ENCODE results near the gene BAHCC1. TPM values are rescaled to one million over a fixed set of nuclear protein-coding genes. Genes with fewer than 3 reads are reported as not detected.

Gene BAHCC1
- total and polyA plus RNA-seq, 3 experiments from 2014 or later: not detected

DNA sequence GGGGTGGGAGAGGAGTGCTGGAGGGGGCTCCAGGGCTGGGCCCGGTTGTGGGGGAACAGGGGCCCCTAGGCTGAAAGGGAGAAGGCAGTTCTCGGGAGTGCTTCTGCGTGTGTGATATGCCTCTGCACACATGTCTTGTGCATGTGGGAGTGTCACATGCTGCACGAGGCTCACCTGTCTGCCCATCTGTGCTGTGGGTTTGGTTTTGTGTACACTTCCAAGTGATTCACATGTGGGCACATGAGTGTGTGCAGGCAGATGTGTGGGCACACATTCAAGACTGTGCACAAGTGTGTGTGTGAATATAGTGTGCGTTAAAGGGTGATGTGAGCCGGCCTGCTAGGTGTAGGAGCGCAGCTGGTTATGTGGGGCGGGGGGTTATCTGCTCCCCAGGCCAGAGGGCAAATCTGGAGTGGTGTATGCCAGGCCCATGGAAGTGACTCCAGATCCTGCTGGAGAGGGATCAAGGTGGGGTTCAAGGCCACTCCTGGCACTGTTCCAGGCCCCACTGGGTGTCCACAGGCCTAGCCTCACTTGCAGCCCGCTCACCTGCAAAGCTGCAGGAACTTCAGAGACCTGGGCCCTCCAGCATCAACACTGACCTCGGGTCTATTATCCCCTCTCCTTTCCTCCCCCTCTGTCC lies 3.8 kb upstream of the BAHCC1 start:
- no peak for DNase-seq
- Mint-ChIP-seq H3K4me3 (peak overlapping the region in 1 of 7 donors; percentile 81), H3K27me3 (peaks cover 53 to 68% of the 10 kb centered on the region in 2 donors), H3K9me3 (peaks cover 0 to 6% (median 2%) of the 10 kb centered on the region in 5 donors), H3K36me3 (no peaks in the 10 kb centered on the region), H3K27ac (peak overlapping the region in 1 of 8 donors; percentile 82), H3K4me1 (peaks cover 12 to 18% (median 16%) of the 10 kb centered on the region in 3 donors)
- CTCF ChIA-PET: no interaction called here
- H3K4me3 ChIP-seq (ENCODE audit: low read length): no peak overlapping the region
- peaks cover 23% of the 10 kb centered on the region for H3K4me1 ChIP-seq (ENCODE audit: insufficient read depth, low read length)
- no peaks in the 10 kb centered on the region for H3K9me3 ChIP-seq (ENCODE audit: low read length)
- no peak overlapping the region for H3K27ac ChIP-seq (ENCODE audit: low read depth, low read length)
- no peaks in the 10 kb centered on the region for H3K36me3 ChIP-seq (ENCODE audit: insufficient read depth, low read length)
- POLR2A ChIA-PET: no interaction called here
- peaks cover 63% of the 10 kb centered on the region for H3K27me3 ChIP-seq (ENCODE audit: insufficient read depth, low read length, poor library complexity, severe bottlenecking)

DNA sequence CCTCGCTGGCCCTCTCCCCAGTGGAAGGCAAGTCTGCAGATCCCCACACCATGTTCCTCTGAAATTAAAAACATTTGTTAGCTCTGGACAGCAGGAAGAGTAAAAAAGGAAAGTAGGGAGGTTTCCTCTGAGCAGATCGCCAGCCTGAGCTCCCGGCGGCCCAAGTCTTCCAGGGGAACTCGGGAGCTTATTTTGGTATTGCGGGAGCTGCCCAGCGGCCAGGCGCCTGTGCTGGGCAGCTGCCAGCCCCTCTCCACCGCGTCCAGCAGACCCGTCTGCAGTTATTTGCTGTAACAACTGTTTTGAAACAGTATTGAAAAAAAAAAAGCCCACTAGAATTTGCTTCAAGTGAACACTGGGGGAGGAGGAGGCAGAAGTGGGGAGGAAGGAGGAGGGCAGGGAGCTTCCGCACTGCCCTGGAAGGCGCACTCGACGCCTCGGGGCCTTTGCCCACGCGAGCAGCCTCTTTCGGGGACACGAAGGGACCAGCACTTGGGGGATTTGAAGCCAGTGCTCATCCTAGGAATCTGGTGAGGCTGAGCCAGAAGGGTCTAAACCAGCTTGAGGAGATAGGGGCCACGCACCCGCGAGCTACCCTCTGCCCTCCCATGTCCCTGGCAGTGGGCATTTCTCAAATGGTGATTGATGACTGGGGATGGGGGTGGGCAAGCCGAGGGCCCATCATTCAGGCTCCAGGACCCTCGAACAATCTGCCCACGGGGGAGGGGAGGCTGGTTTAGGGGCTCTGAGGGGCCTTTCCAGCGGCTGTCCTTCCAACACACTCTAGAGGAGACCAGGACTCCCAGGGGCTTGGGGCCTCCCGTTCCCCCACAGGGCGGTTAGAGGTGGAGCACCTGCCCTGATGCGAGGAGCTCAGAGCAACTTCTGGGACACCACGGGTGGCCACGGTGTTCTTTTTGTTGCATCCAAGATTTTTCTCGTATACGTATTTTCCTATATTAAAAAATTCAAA lies 3.0 kb upstream of the BAHCC1 start:
- H3K36me3 Mint-ChIP-seq: no peaks in the 10 kb centered on the region
- peaks cover 56 to 68% of the 10 kb centered on the region in 2 donors for H3K27me3 Mint-ChIP-seq
- CTCF ChIA-PET: no interaction called here
- peak overlapping the region in 1 of 8 donors; percentile 82 for H3K27ac Mint-ChIP-seq
- Histone ChIP-seq H3K4me1 (ENCODE audit: insufficient read depth, low read length) (peaks cover 32% of the 10 kb centered on the region), H3K9me3 (ENCODE audit: low read length) (no peaks in the 10 kb centered on the region), H3K36me3 (ENCODE audit: insufficient read depth, low read length) (no peaks in the 10 kb centered on the region), H3K27ac (ENCODE audit: low read depth, low read length) (peak overlapping the region; percentile 24), H3K27me3 (ENCODE audit: insufficient read depth, low read length, poor library complexity, severe bottlenecking) (peaks cover 69% of the 10 kb centered on the region), H3K4me3 (ENCODE audit: low read length) (no peak overlapping the region)
- peaks cover 0 to 6% (median 2%) of the 10 kb centered on the region in 5 donors for H3K9me3 Mint-ChIP-seq
- POLR2A ChIA-PET: no interaction called here
- DNase-seq: no peak
- H3K4me1 Mint-ChIP-seq: peaks cover 14 to 22% (median 16%) of the 10 kb centered on the region in 3 donors
- peak overlapping the region; percentile 24 to 81 (median 55) for H3K4me3 Mint-ChIP-seq

DNA sequence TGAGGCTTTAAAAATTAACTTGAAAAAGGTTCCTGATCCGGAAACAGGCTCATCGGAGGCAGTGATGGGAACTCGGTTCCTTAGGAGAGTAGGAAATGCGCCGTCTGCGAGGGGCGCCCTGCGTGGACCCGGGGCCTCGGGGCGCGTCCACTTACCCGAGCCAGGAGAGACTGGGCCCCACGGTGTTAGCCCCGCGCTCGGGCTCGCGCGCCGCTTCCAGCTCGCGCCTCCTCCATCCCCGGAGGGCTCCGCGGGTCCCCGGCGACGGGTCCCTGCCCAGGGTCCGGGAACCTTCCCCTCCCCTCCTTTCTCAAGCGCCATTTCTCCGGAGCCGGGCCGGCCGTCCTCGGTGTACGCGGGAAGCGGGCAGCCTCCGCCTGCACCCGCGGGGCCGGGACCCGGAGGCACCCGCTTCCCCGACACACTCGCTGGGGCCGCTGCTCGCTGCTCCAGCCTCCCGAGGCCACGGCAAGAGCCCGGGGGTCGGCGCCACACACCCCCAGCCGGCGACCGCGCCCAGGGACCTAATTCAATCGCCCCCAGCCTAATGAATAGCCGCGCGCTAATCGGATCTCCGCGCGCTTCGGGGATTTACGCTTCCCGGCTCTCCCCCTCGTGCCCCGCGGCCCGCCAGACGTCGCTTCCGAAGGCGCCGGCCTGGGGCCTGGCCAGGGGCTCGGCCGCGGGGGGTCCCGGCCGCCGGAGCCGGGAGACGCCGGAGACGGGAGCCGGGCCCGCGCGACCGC lies 2.2 kb upstream of the BAHCC1 start:
- Histone ChIP-seq H3K27ac (ENCODE audit: low read depth, low read length) (peak overlapping the region; percentile 24), H3K4me1 (ENCODE audit: insufficient read depth, low read length) (peaks cover 40% of the 10 kb centered on the region), H3K36me3 (ENCODE audit: insufficient read depth, low read length) (no peaks in the 10 kb centered on the region), H3K27me3 (ENCODE audit: insufficient read depth, low read length, poor library complexity, severe bottlenecking) (peaks cover 70% of the 10 kb centered on the region), H3K9me3 (ENCODE audit: low read length) (no peaks in the 10 kb centered on the region), H3K4me3 (ENCODE audit: low read length) (no peak overlapping the region)
- peak overlapping the region in 5 of 7 donors; percentile 24 to 79 (median 55) for H3K4me3 Mint-ChIP-seq
- ChIA-PET POLR2A (interaction anchor here (0.5 kb wide), 1 partner anchor 324 kb away, joined by 4 read pairs; no protein-coding TSS in a partner anchor), CTCF (no interaction called here)
- H3K27me3 Mint-ChIP-seq: peaks cover 59 to 67% of the 10 kb centered on the region in 2 donors
- H3K27ac Mint-ChIP-seq: peak overlapping the region in 1 of 8 donors; percentile 82
- H3K9me3 Mint-ChIP-seq: peaks cover 0 to 6% (median 2%) of the 10 kb centered on the region in 5 donors
- no peaks in the 10 kb centered on the region for H3K36me3 Mint-ChIP-seq
- H3K4me1 Mint-ChIP-seq: peaks cover 19 to 27% (median 21%) of the 10 kb centered on the region in 3 donors
- no peak for DNase-seq

DNA sequence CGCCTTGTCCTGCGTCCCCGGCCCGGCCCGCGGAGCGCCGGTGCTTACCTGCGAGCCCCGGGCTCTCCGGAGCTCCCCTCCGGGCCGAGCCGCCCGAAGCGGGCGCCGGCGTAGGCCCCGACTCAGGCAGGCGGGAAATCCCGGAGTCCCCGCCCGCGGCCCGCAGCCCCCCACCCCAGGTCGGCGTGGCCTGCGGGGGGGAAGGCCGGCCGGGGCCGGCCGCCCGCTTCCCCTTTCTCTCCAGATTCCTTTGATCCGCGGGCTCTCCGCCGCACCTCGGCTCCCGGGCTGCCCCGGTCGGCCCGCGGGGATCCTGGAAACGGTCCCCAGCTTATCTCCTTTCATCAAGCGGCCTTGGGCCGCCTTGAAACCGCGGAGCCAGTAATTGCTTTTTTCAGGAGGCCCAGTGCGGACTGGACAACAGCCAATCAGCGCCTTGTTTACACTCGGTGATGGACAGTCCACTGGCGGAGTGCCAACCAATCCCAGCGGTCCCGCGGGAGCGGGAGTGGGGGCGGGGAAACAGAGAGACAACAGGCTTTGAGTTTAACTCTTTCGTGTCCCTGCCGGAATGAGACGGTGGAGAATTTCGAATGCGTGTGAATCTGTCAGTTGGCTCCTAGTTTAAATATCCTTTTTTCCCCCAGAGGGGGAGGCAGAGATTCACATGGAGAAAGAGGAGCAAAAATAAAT lies 1.4 kb upstream of the BAHCC1 start:
- H3K4me1 Mint-ChIP-seq: peaks cover 22 to 31% (median 24%) of the 10 kb centered on the region in 3 donors
- POLR2A ChIA-PET: interaction anchor here (0.5 kb wide), 1 partner anchor 323 kb away, joined by 4 read pairs; no protein-coding TSS in a partner anchor
- peak overlapping the region in 2 of 8 donors; percentile 64 to 98 for H3K27ac Mint-ChIP-seq
- Histone ChIP-seq H3K27ac (ENCODE audit: low read depth, low read length) (peak overlapping the region; percentile 31), H3K27me3 (ENCODE audit: insufficient read depth, low read length, poor library complexity, severe bottlenecking) (peaks cover 70% of the 10 kb centered on the region), H3K36me3 (ENCODE audit: insufficient read depth, low read length) (no peaks in the 10 kb centered on the region), H3K9me3 (ENCODE audit: low read length) (no peaks in the 10 kb centered on the region), H3K4me1 (ENCODE audit: insufficient read depth, low read length) (peaks cover 48% of the 10 kb centered on the region), H3K4me3 (ENCODE audit: low read length) (peak overlapping the region; percentile 3)
- peaks cover 0 to 6% (median 2%) of the 10 kb centered on the region in 5 donors for H3K9me3 Mint-ChIP-seq
- CTCF ChIA-PET: no interaction called here
- H3K36me3 Mint-ChIP-seq: no peaks in the 10 kb centered on the region
- H3K27me3 Mint-ChIP-seq: peaks cover 61 to 64% of the 10 kb centered on the region in 2 donors
- peak overlapping the region; percentile 12 to 91 (median 41) for H3K4me3 Mint-ChIP-seq
- DNase-seq: no peak

DNA sequence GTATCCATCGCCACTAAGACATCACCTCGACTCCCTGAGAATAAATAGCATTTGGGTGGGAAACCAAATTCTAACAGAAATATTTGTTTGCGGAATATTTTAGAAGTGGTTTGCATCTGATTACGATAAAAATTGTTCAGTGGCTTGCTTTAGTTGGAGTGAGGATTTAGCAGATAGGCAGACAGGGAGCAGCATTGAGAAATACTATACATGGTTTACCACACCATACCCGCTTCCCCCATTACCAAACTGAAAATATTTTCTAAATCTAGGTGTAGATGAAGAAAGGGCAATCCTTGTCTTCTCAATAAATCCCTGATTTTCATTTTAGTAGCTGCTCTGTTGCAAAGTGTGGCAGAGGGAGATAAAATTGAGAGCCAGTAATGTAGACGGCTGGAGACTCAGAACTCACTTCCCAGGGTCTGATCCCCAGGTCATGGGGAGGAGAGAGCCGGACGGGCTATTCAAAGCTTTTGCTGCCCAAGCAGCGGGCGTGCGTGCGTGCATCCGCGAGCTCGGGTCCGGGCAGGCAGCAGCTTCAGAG lies 808 bp upstream of the BAHCC1 start:
- Mint-ChIP-seq H3K9me3 (peaks cover 0 to 6% (median 2%) of the 10 kb centered on the region in 5 donors), H3K4me3 (peak overlapping the region; percentile 0 to 91 (median 41)), H3K36me3 (no peaks in the 10 kb centered on the region), H3K27me3 (peaks cover 62 to 63% of the 10 kb centered on the region in 2 donors), H3K27ac (peak overlapping the region in 2 of 8 donors; percentile 64 to 98), H3K4me1 (peaks cover 24 to 33% (median 26%) of the 10 kb centered on the region in 3 donors)
- Histone ChIP-seq H3K36me3 (ENCODE audit: insufficient read depth, low read length) (no peaks in the 10 kb centered on the region), H3K27me3 (ENCODE audit: insufficient read depth, low read length, poor library complexity, severe bottlenecking) (peaks cover 70% of the 10 kb centered on the region), H3K4me1 (ENCODE audit: insufficient read depth, low read length) (peaks cover 50% of the 10 kb centered on the region), H3K9me3 (ENCODE audit: low read length) (no peaks in the 10 kb centered on the region), H3K27ac (ENCODE audit: low read depth, low read length) (peak overlapping the region; percentile 43), H3K4me3 (ENCODE audit: low read length) (no peak overlapping the region)
- CTCF ChIA-PET: no interaction called here
- POLR2A ChIA-PET: no interaction called here
- no peak for DNase-seq

DNA sequence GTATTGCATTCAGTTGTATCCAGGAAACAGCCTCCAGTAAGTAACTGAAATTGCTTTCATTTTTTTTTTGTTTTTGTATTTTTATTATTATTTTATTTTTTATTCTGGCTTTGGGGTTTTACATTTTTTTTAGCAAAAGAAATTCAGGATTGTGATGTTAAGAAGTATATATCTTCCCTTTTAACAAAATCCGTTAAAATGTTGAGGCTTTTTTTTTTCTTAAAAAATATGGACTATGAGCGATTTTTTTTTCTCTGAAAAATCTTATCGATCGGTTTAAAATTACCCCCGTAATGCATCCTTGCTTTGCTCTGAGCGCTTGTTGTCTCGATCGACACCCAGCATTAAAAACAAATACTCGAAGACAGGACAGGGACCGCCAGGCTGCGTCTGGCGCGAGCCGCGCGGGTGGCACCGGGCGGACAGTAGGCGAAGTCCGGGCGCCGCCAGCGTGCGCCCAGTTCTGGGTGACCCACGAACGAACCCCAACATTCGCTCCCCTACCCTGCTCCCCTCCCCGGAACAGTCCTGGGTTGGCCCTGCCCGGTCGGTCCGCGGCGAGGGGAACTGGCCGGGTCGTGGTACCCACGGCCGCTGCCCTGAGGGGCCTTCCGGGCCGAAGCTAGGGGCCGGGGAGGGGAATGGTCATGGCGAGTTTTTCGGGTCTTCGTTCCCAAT lies 482 bp downstream of the BAHCC1 start:
- no peak for DNase-seq
- Histone ChIP-seq H3K27me3 (ENCODE audit: insufficient read depth, low read length, poor library complexity, severe bottlenecking) (peaks cover 75% of the 10 kb centered on the region), H3K4me1 (ENCODE audit: insufficient read depth, low read length) (peaks cover 57% of the 10 kb centered on the region), H3K4me3 (ENCODE audit: low read length) (no peak overlapping the region), H3K36me3 (ENCODE audit: insufficient read depth, low read length) (no peaks in the 10 kb centered on the region), H3K9me3 (ENCODE audit: low read length) (no peaks in the 10 kb centered on the region), H3K27ac (ENCODE audit: low read depth, low read length) (no peak overlapping the region)
- POLR2A ChIA-PET: interaction anchor here (0.6 kb wide), 1 partner anchor 104 kb away, joined by 3 read pairs; no protein-coding TSS in a partner anchor
- peak overlapping the region in 6 of 7 donors; percentile 54 to 91 (median 68) for H3K4me3 Mint-ChIP-seq
- H3K4me1 Mint-ChIP-seq: peaks cover 27 to 41% (median 30%) of the 10 kb centered on the region in 3 donors
- H3K9me3 Mint-ChIP-seq: peaks cover 0 to 6% (median 2%) of the 10 kb centered on the region in 5 donors
- H3K27ac Mint-ChIP-seq: peak overlapping the region in 2 of 8 donors; percentile 76 to 98
- CTCF ChIA-PET: no interaction called here
- H3K27me3 Mint-ChIP-seq: peaks cover 59 to 69% of the 10 kb centered on the region in 2 donors
- H3K36me3 Mint-ChIP-seq: no peaks in the 10 kb centered on the region
